Parathyroid adenoma (tissue), 2 donors: ENCODE data around the gene CSRP1.
"Not testable (repeated sequence)": the region's sequence is repeated elsewhere in the genome, so short reads cannot be mapped to it uniquely, and the experiment has no call there.

Source experiments
- H2AFZ ChIP-seq: fragments of 300-600 bp; sonication (generic); one replicate; pipeline ENCODE4 v1.7.0; 2017; ENCODE audit warnings: antibody characterized with exemption, mild to moderate bottlenecking
- H3K27ac ChIP-seq: fragments of 300-600 bp; sonication (generic); one replicate; pipeline ENCODE4 v1.7.0; 2017
- H3K27me3 ChIP-seq: fragments of 300-600 bp; sonication (generic); one replicate; pipeline ENCODE4 v1.7.0; 2017; ENCODE audit warnings: low read length; ENCODE audit not compliant: control insufficient read depth, insufficient read depth
- H3K36me3 ChIP-seq: fragments of 300-600 bp; sonication (generic); one replicate; pipeline ENCODE4 v1.7.0; 2017; ENCODE audit warnings: low read length; ENCODE audit not compliant: control insufficient read depth, insufficient read depth
- H3K4me1 ChIP-seq: fragments of 300-600 bp; sonication (generic); one replicate; pipeline ENCODE4 v1.7.0; 2017; ENCODE audit warnings: control low read depth
- H3K4me2 ChIP-seq: fragments of 300-600 bp; sonication (generic); one replicate; pipeline ENCODE4 v1.7.0; 2017; ENCODE audit warnings: low read length
- H3K4me3 ChIP-seq: fragments of 300-600 bp; sonication (generic); one replicate; pipeline ENCODE4 v1.7.0; 2017; ENCODE audit warnings: low read depth, low read length
- H3K79me2 ChIP-seq: fragments of 300-600 bp; sonication (generic); one replicate; pipeline ENCODE4 v1.7.0; 2017; ENCODE audit warnings: control low read depth
- H3K9ac ChIP-seq: fragments of 300-600 bp; sonication (generic); one replicate; pipeline ENCODE4 v1.7.0; 2017; ENCODE audit warnings: mild to moderate bottlenecking
- H3K9me3 ChIP-seq: fragments of 300-600 bp; sonication (generic); one replicate; pipeline ENCODE4 v1.7.0; 2017; ENCODE audit warnings: low read length; ENCODE audit not compliant: control insufficient read depth
- TF ChIP-seq, protein P1 (sequence below): fragments of 300-600 bp; sonication (generic); IDR thresholded peaks from one replicate; pipeline ENCODE4 v1.7.0; 2017; ENCODE audit warnings: antibody characterized with exemption, mild to moderate bottlenecking
- donor health status: primary hyperparathyroidism.

The CSRP1 gene

DNA sequence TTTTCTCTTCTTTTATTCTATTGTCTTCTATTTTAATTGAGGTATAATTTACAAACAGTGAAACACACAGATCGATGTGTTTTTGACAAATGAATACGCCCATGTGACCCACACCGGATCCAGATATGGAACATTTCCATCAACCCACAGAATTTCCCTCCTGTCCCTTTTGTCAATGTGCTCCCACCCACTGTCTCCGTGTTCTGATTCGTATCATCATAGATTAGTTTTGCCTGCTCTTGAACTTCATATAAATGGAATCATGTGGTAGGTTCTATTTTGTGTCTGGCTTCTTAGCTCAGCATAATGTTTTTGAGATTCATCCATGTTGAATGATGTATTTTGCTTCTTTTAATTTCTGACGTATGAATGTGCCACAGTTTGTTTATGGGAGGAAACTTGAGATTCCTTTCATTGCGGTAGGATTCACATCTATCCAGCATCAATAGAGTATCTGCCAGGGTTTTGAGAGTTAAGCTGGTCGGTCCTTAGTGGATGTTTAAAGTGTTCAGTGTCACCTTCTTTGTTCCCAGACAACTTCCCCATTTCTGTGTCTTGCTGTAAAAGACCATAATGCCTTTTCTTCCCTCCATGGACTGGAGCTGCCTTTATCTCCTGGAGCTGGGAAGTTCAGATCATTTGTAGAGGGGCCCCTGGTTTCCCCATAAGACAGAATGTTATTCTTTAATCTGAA, 46.7 kb upstream of the CSRP1 start:
- Histone ChIP-seq H3K27ac (no peak overlapping the region), H2AFZ (no peak overlapping the region), H3K9me3 (no peaks in the 10 kb centered on the region), H3K79me2 (peaks cover 5% of the 10 kb centered on the region), H3K4me1 (no peaks in the 10 kb centered on the region), H3K9ac (no peak overlapping the region), H3K27me3 (no peaks in the 10 kb centered on the region), H3K36me3 (no peaks in the 10 kb centered on the region), H3K4me3 (no peak overlapping the region), H3K4me2 (no peak overlapping the region)
- TF ChIP-seq, protein P1, sequence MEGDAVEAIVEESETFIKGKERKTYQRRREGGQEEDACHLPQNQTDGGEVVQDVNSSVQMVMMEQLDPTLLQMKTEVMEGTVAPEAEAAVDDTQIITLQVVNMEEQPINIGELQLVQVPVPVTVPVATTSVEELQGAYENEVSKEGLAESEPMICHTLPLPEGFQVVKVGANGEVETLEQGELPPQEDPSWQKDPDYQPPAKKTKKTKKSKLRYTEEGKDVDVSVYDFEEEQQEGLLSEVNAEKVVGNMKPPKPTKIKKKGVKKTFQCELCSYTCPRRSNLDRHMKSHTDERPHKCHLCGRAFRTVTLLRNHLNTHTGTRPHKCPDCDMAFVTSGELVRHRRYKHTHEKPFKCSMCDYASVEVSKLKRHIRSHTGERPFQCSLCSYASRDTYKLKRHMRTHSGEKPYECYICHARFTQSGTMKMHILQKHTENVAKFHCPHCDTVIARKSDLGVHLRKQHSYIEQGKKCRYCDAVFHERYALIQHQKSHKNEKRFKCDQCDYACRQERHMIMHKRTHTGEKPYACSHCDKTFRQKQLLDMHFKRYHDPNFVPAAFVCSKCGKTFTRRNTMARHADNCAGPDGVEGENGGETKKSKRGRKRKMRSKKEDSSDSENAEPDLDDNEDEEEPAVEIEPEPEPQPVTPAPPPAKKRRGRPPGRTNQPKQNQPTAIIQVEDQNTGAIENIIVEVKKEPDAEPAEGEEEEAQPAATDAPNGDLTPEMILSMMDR: no peak

DNA sequence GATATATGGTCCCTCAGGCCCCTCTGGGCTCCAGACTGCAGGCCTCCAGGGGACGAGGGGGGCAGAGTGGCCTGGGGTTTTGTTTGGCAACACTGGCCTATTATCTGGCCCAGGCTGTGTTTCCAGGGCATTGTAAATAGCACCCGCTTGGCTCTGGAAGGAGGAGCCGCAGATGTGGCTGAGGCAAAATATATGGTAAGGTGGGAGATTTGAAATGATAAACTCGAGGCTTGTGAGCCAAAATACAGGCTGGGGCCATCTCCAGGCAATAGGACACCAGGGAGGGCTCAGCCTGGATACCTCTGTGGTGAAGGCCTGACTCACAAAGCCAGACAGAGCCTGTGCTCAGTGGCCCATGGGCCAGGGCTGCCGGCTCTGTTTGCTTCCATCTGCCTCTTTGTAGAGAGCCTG, 46.0 kb upstream of the CSRP1 start:
- no peaks in the 10 kb centered on the region for H3K4me1 ChIP-seq
- H3K36me3 ChIP-seq: no peaks in the 10 kb centered on the region
- no peak overlapping the region for H3K4me3 ChIP-seq
- no peaks in the 10 kb centered on the region for H3K9me3 ChIP-seq
- H3K4me2 ChIP-seq: no peak overlapping the region
- H3K27ac ChIP-seq: no peak overlapping the region
- peaks cover 5% of the 10 kb centered on the region for H3K79me2 ChIP-seq
- no peak overlapping the region for H3K9ac ChIP-seq
- H2AFZ ChIP-seq: no peak overlapping the region
- H3K27me3 ChIP-seq: no peaks in the 10 kb centered on the region
- TF ChIP-seq, protein P1: no peak

DNA sequence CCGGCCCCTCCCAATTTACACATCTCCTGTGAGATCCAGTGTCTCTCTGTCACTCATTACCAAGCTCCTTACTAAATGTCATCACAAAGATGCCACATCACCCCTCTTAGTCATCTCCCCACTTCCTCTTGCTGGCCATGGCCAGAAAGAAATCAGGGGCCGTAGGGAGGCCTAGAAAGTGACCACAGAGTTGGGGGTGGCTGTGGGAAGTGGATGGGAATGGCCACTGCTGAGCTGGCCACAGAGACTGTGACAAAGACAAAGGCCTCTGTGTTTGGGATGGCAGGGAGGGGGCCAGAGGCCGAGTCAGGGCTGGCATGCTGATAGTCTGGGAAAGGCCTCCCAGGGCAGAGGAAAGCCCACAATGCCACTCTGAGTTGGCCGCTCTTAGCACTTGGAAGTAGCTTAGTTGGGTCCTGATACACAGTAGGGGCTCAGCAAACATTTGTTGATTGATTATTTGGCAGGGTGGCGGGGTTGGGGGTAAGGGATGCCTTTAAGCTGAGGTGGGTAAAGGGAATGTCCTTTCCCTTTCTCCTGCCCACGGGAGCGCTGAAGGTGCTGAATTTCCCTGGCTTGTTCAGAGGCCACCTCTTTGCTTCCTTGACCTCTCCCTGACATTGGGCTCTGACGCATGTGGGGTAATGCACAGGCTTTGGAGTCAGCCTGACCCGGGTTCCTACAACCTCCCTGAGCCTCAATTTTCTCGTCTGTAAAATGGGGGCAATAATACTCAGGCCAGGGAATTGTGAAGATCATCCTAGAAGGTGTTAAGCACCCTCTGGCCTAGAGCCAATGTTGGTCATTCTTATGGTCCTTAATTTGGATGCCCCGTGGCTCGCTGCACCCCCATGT, 45.2 kb upstream of the CSRP1 start:
- Histone ChIP-seq H2AFZ (no peak overlapping the region), H3K9me3 (no peaks in the 10 kb centered on the region), H3K36me3 (no peaks in the 10 kb centered on the region), H3K79me2 (peaks cover 7% of the 10 kb centered on the region), H3K27ac (no peak overlapping the region), H3K4me2 (no peak overlapping the region), H3K27me3 (no peaks in the 10 kb centered on the region), H3K9ac (no peak overlapping the region), H3K4me1 (no peaks in the 10 kb centered on the region), H3K4me3 (no peak overlapping the region)
- TF ChIP-seq, protein P1: no peak

DNA sequence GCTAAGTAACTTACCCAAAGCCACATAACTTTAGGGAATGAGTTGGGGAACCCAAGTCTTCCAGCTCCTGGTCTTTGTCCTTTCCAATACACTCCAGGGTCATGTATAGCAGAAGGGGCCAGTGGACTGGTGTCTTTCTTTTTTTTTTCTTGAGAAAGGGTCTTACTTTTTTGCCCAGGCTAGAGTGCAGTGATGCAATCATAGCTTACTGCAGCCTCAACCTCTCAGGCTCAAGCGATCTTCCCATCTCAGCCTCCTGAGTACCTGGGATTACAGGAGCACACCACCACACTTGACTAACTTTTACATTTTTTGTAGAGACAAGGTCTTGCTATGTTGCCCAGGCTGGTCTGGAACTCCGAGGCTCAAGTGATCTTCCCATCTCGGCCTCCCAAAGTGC, 44.2 kb upstream of the CSRP1 start:
- H3K9me3 ChIP-seq: no peaks in the 10 kb centered on the region
- no peak overlapping the region for H3K9ac ChIP-seq
- H3K79me2 ChIP-seq: peaks cover 9% of the 10 kb centered on the region
- H3K27me3 ChIP-seq: no peaks in the 10 kb centered on the region
- H3K36me3 ChIP-seq: no peaks in the 10 kb centered on the region
- TF ChIP-seq, protein P1: no peak
- H3K27ac ChIP-seq: no peak overlapping the region
- H3K4me2 ChIP-seq: no peak overlapping the region
- no peak overlapping the region for H2AFZ ChIP-seq
- no peak overlapping the region for H3K4me3 ChIP-seq
- no peaks in the 10 kb centered on the region for H3K4me1 ChIP-seq

DNA sequence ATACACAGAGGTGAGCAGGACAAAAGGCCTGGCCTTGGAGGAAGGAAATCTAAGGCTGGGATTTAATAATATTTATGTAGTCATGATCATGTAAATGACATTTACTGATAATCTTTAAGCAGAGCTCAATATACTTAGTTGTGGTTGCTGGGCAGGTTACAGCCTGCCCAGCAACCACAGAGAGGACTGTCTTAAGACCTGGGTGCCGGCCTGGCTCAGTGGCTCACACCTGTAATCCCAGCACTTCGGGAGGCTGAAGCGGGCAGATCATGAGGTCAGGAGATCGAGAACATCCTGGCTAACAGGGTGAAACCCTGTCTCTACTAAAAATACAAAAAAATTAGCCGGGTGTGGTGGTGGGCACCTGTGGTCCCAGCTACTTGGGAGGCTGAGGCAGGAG, 42.6 kb upstream of the CSRP1 start:
- not testable (repeated sequence) for H3K4me2 ChIP-seq, H3K9ac ChIP-seq, H2AFZ ChIP-seq, H3K9me3 ChIP-seq, H3K27ac ChIP-seq, H3K4me3 ChIP-seq, H3K36me3 ChIP-seq, H3K4me1 ChIP-seq, H3K27me3 ChIP-seq
- H3K79me2 ChIP-seq: peaks cover 12% of the 10 kb centered on the region
